Esophagus muscularis mucosa (tissue), 3 donors: ENCODE measurements around the gene PCED1B.

ENCODE experiments used
- POLR2AphosphoS5 ChIP-seq, 2 donors: sonication (generic); formaldehyde crosslinking; IDR thresholded peaks; one replicate each; pipeline ENCODE4 v1.6.1; 2017; ENCODE audit warnings: antibody characterized with exemption in 2 of 2
- TF ChIP-seq, protein P1 (sequence below), 3 experiments: fragments of 200-600 bp in 2 of 3; fragments of 450-650 bp in 1 of 3; sonication (generic) in 2 of 3; IDR thresholded peaks; one replicate each; pipeline ENCODE4 v1.5.1; 2017 to 2019; ENCODE audit warnings: antibody characterized with exemption in 3 of 3, mild to moderate bottlenecking in 2 of 3, moderate library complexity in 1 of 3

DNA sequence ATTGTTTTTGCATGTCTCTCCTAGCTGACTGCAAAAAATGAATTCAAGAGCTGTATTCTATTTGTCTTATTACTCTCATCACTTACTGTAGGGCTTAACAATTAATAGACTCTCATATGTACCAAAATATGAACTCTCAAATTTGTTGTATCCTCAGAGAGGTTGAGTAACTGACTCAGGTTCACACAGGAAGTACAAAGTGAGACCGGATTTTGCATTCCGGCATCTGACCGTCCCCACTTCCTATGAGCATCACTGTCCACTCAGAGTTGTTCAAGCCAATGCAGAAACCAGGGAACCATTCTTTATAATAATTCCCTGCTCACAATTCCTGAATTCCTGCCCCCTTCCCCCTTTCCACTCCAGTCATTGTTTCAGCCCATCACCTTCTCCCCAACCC is 113.6 kb downstream of the PCED1B start:
- no peak for TF ChIP-seq POLR2AphosphoS5 (IDR thresholded peaks at IDR 0.05)
- TF ChIP-seq, protein P1, sequence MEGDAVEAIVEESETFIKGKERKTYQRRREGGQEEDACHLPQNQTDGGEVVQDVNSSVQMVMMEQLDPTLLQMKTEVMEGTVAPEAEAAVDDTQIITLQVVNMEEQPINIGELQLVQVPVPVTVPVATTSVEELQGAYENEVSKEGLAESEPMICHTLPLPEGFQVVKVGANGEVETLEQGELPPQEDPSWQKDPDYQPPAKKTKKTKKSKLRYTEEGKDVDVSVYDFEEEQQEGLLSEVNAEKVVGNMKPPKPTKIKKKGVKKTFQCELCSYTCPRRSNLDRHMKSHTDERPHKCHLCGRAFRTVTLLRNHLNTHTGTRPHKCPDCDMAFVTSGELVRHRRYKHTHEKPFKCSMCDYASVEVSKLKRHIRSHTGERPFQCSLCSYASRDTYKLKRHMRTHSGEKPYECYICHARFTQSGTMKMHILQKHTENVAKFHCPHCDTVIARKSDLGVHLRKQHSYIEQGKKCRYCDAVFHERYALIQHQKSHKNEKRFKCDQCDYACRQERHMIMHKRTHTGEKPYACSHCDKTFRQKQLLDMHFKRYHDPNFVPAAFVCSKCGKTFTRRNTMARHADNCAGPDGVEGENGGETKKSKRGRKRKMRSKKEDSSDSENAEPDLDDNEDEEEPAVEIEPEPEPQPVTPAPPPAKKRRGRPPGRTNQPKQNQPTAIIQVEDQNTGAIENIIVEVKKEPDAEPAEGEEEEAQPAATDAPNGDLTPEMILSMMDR (IDR thresholded peaks at IDR 0.05): no peak
